Erythroblast (primary cell): ENCODE data around the gene MRPL3.

Experiments used
- GATA1 ChIP-seq: IDR thresholded peaks from 2 replicates; pipeline ENCODE4 v1.6.1; 2011; ENCODE audit warnings: low read depth, mild to moderate bottlenecking, control low read depth, low read length, moderate library complexity
- POLR2A ChIP-seq: IDR thresholded peaks from 2 replicates; pipeline ENCODE4 v1.6.1; 2011; ENCODE audit warnings: mild to moderate bottlenecking, low read length

GRCh38 chr3:131417751-131418150 is 85.0 kb downstream of the MRPL3 start:
- TF ChIP-seq POLR2A (no peak), GATA1 (no peak)
